ENCODE results near the gene IL10. TPM values are rescaled to one million over a fixed set of nuclear protein-coding genes. Genes with fewer than 3 reads are reported as not detected.
A peak's percentile ranks its signal among the peaks of the same experiment; 100 is the strongest.

The IL10 gene
- total RNA-seq, 6 donors from 2014 or later = 0.55 to 5.2 (median 3.3) TPM

DNA sequence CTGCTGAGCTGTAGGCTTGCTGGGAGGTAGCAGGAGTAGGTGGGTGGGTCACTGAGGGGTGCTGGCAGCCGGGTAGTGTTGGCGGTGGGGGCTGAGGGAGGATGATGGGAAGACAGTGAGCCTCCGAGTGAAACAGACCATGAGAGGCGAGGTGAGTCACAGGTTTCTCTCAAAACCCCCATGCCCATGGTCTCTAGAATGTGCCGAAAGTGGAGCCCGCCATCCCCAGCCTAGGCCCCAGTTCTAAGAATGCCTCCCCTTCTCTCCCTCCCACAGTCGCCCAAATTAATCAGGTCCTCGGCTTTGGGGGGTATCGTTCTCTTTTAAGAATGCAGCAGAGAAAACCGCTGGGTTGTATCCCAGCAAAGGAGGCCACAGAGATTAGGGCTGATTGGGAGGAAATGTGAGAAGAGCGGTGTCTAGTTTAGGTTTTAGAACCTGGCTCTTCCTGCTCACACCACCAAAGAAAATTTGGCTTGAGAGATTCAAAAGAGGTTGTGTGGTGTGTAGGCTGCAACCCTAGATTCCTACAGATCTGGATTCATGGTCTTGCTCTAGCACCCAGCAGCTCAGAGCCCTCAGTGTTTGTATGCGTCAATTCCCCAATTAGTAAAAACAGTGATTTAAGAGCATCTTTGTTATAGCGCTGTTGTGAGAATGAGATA, 29.4 kb downstream of the IL10 start:
- Histone ChIP-seq H3K27ac (no peak overlapping the region), H3K36me3 (no peaks in the 10 kb centered on the region), H3K4me1 (peaks cover 2 to 16% (median 6%) of the 10 kb centered on the region in 4 donors), H3K9me3 (no peaks in the 10 kb centered on the region), H3K27me3 (no peaks in the 10 kb centered on the region), H3K4me3 (no peak overlapping the region)
- no peak for DNase-seq
- ATAC-seq (ENCODE audit: low FRiP score in 2 of 2) = no peak
- WGBS, 2 donors = 79% methylated on average over 13 of the region's 13 CpGs
- TF ChIP-seq EP300 (IDR thresholded peaks at IDR 0.05) (no peak), POLR2A (IDR thresholded peaks at IDR 0.05) (no peak), POLR2AphosphoS5 (IDR thresholded peaks at IDR 0.05) (no peak)
- TF ChIP-seq, protein P1, sequence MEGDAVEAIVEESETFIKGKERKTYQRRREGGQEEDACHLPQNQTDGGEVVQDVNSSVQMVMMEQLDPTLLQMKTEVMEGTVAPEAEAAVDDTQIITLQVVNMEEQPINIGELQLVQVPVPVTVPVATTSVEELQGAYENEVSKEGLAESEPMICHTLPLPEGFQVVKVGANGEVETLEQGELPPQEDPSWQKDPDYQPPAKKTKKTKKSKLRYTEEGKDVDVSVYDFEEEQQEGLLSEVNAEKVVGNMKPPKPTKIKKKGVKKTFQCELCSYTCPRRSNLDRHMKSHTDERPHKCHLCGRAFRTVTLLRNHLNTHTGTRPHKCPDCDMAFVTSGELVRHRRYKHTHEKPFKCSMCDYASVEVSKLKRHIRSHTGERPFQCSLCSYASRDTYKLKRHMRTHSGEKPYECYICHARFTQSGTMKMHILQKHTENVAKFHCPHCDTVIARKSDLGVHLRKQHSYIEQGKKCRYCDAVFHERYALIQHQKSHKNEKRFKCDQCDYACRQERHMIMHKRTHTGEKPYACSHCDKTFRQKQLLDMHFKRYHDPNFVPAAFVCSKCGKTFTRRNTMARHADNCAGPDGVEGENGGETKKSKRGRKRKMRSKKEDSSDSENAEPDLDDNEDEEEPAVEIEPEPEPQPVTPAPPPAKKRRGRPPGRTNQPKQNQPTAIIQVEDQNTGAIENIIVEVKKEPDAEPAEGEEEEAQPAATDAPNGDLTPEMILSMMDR (IDR thresholded peaks at IDR 0.05) = no peak

DNA sequence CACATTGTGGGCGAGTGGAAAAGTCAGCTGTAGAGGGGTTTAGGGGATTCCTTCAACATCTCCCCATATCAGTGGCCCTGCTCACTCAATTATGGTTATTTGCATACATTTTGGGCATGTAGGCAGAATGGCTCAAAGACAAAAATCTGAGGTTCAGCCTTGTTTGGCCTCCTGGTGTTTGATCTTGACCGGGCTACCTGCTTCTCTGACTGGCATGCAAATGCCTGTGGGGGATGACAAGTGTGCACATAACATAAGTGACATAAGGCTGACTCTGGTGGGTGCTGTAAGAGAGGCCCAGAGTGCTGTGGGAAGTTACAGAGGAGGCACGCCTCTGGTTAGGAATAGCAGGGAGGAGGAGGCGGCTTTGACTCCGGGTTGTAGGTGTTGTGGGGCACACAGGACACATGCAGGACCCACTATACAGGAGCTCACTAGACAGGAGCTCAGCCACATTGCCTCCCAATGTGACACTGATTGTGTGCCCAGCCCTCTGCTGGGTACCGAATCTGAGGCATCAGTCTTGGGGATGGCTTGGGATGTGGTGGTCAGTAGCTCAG, 31.1 kb downstream of the IL10 start:
- no peak overlapping the region for H3K4me3 ChIP-seq
- H3K9me3 ChIP-seq = no peaks in the 10 kb centered on the region
- peaks cover 4 to 28% (median 8%) of the 10 kb centered on the region in 4 donors for H3K4me1 ChIP-seq
- DNase-seq (no peak), ATAC-seq (ENCODE audit: low FRiP score in 2 of 2) (no peak)
- H3K36me3 ChIP-seq = no peaks in the 10 kb centered on the region
- no peaks in the 10 kb centered on the region for H3K27me3 ChIP-seq
- H3K27ac ChIP-seq = no peak overlapping the region
- 87 to 90% methylated on average over 6 of the region's 6 CpGs for WGBS, 2 donors
- TF ChIP-seq POLR2A (IDR thresholded peaks at IDR 0.05) (no peak), POLR2AphosphoS5 (IDR thresholded peaks at IDR 0.05) (no peak), EP300 (IDR thresholded peaks at IDR 0.05) (no peak)
- TF ChIP-seq, protein P1 (IDR thresholded peaks at IDR 0.05) = no peak

GRCh38 chr1:206739411-206740076, 32.8 kb downstream of the IL10 start:
- WGBS, 2 donors = 22 to 28% methylated on average over 5 of the region's 5 CpGs
- ATAC-seq (ENCODE audit: low FRiP score in 2 of 2) (peak in 1 of 2 donors; percentile 45), DNase-seq (no peak)
- Histone ChIP-seq H3K27me3 (no peaks in the 10 kb centered on the region), H3K36me3 (peaks cover 0 to 9% (median 6%) of the 10 kb centered on the region in 4 donors), H3K4me1 (peaks cover 4 to 28% (median 14%) of the 10 kb centered on the region in 4 donors), H3K27ac (no peak overlapping the region), H3K4me3 (no peak overlapping the region), H3K9me3 (no peaks in the 10 kb centered on the region)
- TF ChIP-seq, protein P1 (IDR thresholded peaks at IDR 0.05) = no peak
- TF ChIP-seq POLR2AphosphoS5 (IDR thresholded peaks at IDR 0.05) (no peak), EP300 (IDR thresholded peaks at IDR 0.05) (no peak), POLR2A (IDR thresholded peaks at IDR 0.05) (no peak)

- no peak for ATAC-seq (ENCODE audit: low FRiP score in 2 of 2)
- DNase-seq = no peak
- H3K4me1 ChIP-seq = peaks cover 4 to 28% (median 14%) of the 10 kb centered on the region in 4 donors
- no peak overlapping the region for H3K4me3 ChIP-seq
- no peaks in the 10 kb centered on the region for H3K9me3 ChIP-seq
- H3K36me3 ChIP-seq = peaks cover 0 to 17% (median 11%) of the 10 kb centered on the region in 4 donors
- TF ChIP-seq, protein P1 (IDR thresholded peaks at IDR 0.05) = peak in 1 of 6 experiments; percentile 20
- TF ChIP-seq POLR2AphosphoS5 (IDR thresholded peaks at IDR 0.05) (no peak), EP300 (IDR thresholded peaks at IDR 0.05) (no peak), POLR2A (IDR thresholded peaks at IDR 0.05) (no peak)
- no peaks in the 10 kb centered on the region for H3K27me3 ChIP-seq
- no peak overlapping the region for H3K27ac ChIP-seq
- WGBS, 2 donors = 66 to 68% methylated on average over 3 of the region's 3 CpGs
Observed at GRCh38 chr1:206738370-206739366, 33.6 kb downstream of the IL10 start.

Measured in upper lobe of left lung (tissue), 6 donors.